NT2/D1 (cell line): ENCODE results near the gene POLR1A.

Source experiments
- SUZ12 ChIP-seq: IDR thresholded peaks from 2 replicates; pipeline ENCODE4 v1.6.1; 2011; ENCODE audit not compliant: insufficient read length, insufficient read depth; ENCODE audit errors: extremely low read depth
- YY1 ChIP-seq: IDR thresholded peaks from 2 replicates; pipeline ENCODE4 v1.6.1; 2011; ENCODE audit not compliant: insufficient read length, insufficient read depth
- ZNF274 ChIP-seq: IDR thresholded peaks from 2 replicates; pipeline ENCODE4 v1.6.1; 2011; ENCODE audit warnings: mild to moderate bottlenecking, low read depth, low read length

DNA sequence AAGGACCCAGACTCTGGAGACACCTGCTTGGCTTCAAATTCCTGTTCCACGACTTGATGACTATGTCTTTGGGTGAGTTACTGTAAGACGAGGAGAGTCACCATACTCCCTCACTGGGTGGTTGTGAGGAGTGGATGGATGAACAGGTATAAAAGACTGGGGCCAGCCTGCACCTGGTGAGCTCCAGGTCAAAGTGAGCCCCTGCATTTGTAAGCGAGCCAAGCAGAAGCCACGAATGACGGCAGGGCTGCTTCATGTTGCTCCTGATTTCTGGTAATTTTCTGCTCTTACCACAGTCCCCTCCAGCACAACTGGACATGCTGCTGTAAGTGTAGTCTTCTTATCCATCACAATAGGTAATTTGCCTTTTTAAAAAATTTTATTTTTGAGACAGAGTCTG lies 86.6 kb downstream of the POLR1A start:
- TF ChIP-seq ZNF274 (no peak), SUZ12 (no peak), YY1 (no peak)
